ENCODE results near the gene DNASE1. TPM values are rescaled to one million over a fixed set of nuclear protein-coding genes. Genes with fewer than 3 reads are reported as not detected.

The DNASE1 gene
- total RNA-seq, 4 donors from 2014 or later = 18.1 to 33.2 (median 25.0) TPM

DNA sequence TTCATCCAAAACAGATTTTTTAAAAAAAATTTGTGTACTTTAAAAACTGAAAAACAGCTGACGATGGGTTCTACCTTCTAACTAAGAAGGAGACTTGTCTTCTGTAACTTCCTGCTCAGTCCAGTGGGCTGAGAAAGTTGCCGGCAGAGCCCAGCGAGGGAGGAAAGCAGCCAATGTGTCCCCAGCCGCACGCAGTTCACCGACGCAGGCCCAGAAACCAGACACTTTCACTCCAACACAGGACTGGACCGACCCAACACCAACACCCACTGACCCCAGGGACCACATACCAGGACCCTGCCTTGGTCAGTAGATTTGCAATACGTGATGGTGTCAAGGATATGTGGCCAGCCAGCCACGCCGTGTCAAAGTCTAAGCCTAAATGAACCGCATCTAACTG, 37.3 kb downstream of the DNASE1 start:
- Histone ChIP-seq H3K27me3 (no peaks in the 10 kb centered on the region), H3K4me3 (replicated peaks in 1 of 3) (no peak overlapping the region), H3K9me3 (no peaks in the 10 kb centered on the region), H3K27ac (no peak overlapping the region), H3K4me1 (peaks cover 0 to 11% of the 10 kb centered on the region in 2 donors), H3K36me3 (peaks cover 0 to 5% of the 10 kb centered on the region in 2 donors)
- 84 to 87% methylated on average over 12 of the region's 12 CpGs for WGBS, 2 donors
- TF ChIP-seq POLR2A (IDR thresholded peaks at IDR 0.05) = no peak
- TF ChIP-seq, protein P1, sequence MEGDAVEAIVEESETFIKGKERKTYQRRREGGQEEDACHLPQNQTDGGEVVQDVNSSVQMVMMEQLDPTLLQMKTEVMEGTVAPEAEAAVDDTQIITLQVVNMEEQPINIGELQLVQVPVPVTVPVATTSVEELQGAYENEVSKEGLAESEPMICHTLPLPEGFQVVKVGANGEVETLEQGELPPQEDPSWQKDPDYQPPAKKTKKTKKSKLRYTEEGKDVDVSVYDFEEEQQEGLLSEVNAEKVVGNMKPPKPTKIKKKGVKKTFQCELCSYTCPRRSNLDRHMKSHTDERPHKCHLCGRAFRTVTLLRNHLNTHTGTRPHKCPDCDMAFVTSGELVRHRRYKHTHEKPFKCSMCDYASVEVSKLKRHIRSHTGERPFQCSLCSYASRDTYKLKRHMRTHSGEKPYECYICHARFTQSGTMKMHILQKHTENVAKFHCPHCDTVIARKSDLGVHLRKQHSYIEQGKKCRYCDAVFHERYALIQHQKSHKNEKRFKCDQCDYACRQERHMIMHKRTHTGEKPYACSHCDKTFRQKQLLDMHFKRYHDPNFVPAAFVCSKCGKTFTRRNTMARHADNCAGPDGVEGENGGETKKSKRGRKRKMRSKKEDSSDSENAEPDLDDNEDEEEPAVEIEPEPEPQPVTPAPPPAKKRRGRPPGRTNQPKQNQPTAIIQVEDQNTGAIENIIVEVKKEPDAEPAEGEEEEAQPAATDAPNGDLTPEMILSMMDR (IDR thresholded peaks at IDR 0.05) = no peak
- DNase-seq = no peak
- intact Hi-C loops (cut with DNase I) = loop anchor here (10.0 kb wide), 2 partner anchors 93 to 183 kb away; no protein-coding TSS in a partner anchor

GRCh38 chr16:3694051-3694450, 39.6 kb downstream of the DNASE1 start:
- WGBS, 2 donors = 89 to 91% methylated on average over 9 of the region's 9 CpGs
- H3K36me3 ChIP-seq = no peaks in the 10 kb centered on the region
- intact Hi-C loops (cut with DNase I) = loop anchor here (10.0 kb wide), 2 partner anchors 91 to 181 kb away; no protein-coding TSS in a partner anchor

DNA sequence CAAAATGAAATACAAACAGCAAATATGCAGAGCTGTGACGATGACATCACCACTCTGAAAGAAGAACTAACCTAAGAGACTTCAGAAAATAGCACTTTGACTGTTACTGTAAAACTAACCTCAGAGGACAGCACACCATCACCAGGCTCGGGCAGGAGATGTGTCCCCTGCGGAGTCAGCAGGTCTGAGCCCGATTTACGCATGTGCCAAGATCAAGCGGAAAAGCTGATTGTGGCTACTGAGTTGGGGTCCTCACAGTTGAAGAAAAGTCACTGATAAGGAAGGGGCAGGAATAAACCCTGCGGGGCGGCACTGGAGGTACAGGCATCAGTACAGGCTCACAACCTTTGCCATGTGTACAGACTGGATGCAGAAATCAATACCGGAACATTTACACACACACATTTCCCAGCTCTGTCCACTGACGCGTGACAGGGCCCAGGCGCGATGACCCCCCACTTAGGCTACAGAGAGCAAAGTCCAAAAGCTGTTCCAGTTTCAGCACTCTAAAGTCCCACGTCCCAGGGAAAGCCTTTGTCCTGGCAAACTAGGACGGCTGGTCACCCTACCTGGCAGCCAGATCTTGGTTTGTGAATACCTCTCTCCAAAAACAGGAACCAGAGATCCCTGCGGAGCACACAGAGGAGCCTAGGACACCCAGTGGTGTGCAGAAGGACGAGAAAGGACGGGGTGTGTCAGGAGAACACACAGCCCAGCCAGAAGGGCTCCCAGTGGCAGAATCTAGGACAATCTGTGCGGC, 41.3 kb downstream of the DNASE1 start:
- 87 to 88% methylated on average over 19 of the region's 19 CpGs for WGBS, 2 donors
- H3K4me3 ChIP-seq (replicated peaks in 1 of 3) = no peak overlapping the region
- DNase-seq = no peak
- peaks cover 0 to 4% of the 10 kb centered on the region in 2 donors for H3K4me1 ChIP-seq
- no peak overlapping the region for H3K27ac ChIP-seq
- no peaks in the 10 kb centered on the region for H3K9me3 ChIP-seq
- no peaks in the 10 kb centered on the region for H3K36me3 ChIP-seq
- intact Hi-C loops (cut with DNase I) = loop anchor here (10.0 kb wide), 2 partner anchors 89 to 179 kb away; no protein-coding TSS in a partner anchor
- no peak for TF ChIP-seq POLR2A (IDR thresholded peaks at IDR 0.05)
- TF ChIP-seq, protein P1 (IDR thresholded peaks at IDR 0.05) = no peak
- H3K27me3 ChIP-seq = no peaks in the 10 kb centered on the region

More at GRCh38 chr16:3694051-3694450, 39.6 kb downstream of the DNASE1 start:
- H3K27me3 ChIP-seq = no peaks in the 10 kb centered on the region
- DNase-seq = no peak
- no peaks in the 10 kb centered on the region for H3K9me3 ChIP-seq
- peaks cover 0 to 11% of the 10 kb centered on the region in 2 donors for H3K4me1 ChIP-seq
- TF ChIP-seq, protein P1 (IDR thresholded peaks at IDR 0.05) = no peak
- TF ChIP-seq POLR2A (IDR thresholded peaks at IDR 0.05) = no peak
- H3K27ac ChIP-seq = no peak overlapping the region
- H3K4me3 ChIP-seq (replicated peaks in 1 of 3) = no peak overlapping the region

GRCh38 chr16:3696425-3697218, 42.1 kb downstream of the DNASE1 start:
- Histone ChIP-seq H3K27me3 (no peaks in the 10 kb centered on the region), H3K9me3 (no peaks in the 10 kb centered on the region), H3K4me3 (replicated peaks in 1 of 3) (no peak overlapping the region), H3K36me3 (no peaks in the 10 kb centered on the region), H3K27ac (no peak overlapping the region), H3K4me1 (no peaks in the 10 kb centered on the region)
- TF ChIP-seq POLR2A (IDR thresholded peaks at IDR 0.05) = no peak
- TF ChIP-seq, protein P1 (IDR thresholded peaks at IDR 0.05) = no peak
- WGBS, 2 donors = 80 to 86% methylated on average over 13 of the region's 13 CpGs
- DNase-seq = no peak
- intact Hi-C loops (cut with DNase I) = loop anchor here (10.0 kb wide), 2 partner anchors 88 to 178 kb away; no protein-coding TSS in a partner anchor
